ENCODE results near the gene GFRAL.
"Not testable (repeated sequence)": the region's sequence is repeated elsewhere in the genome, so short reads cannot be mapped to it uniquely, and the experiment has no call there.

GFRAL gene

GRCh38 chr6:55327169-55327568 lies at the start of gene GFRAL:
Gene GFRAL, plus strand, starts transcription at chr6:55327469. Its CDS starts 86 bp downstream, at chr6:55327555.
- no peak for DNase-seq

GRCh38 chr6:55277646-55278045 lies 49.6 kb upstream of the GFRAL start:
- no peak for DNase-seq

GRCh38 chr6:55281215-55281614 lies 46.1 kb upstream of the GFRAL start:
- DNase-seq: no peak

GRCh38 chr6:55282115-55282514 lies 45.2 kb upstream of the GFRAL start:
- DNase-seq: no peak

GRCh38 chr6:55286824-55287223 lies 40.4 kb upstream of the GFRAL start:
- DNase-seq: no peak

- DNase-seq: no peak
Observed at GRCh38 chr6:55290736-55291135, 36.5 kb upstream of the GFRAL start.

- DNase-seq: no peak
Observed at GRCh38 chr6:55293116-55293515, 34.2 kb upstream of the GFRAL start.

- not testable (repeated sequence) for DNase-seq
Observed at GRCh38 chr6:55297214-55297613, 30.1 kb upstream of the GFRAL start.

GRCh38 chr6:55299286-55299985 lies 27.8 kb upstream of the GFRAL start:
- no peak for DNase-seq

GRCh38 chr6:55304747-55305146 lies 22.5 kb upstream of the GFRAL start:
- no peak for DNase-seq

- DNase-seq: no peak
Observed at GRCh38 chr6:55319961-55320695, 7.1 kb upstream of the GFRAL start.

GRCh38 chr6:55320696-55321086 lies 6.6 kb upstream of the GFRAL start:
- no peak for DNase-seq

GRCh38 chr6:55377150-55377549 lies 49.9 kb downstream of the GFRAL start:
- no peak for DNase-seq

GRCh38 chr6:55379471-55379870 lies 52.2 kb downstream of the GFRAL start:
- no peak for DNase-seq

GRCh38 chr6:55379895-55380294 lies 52.6 kb downstream of the GFRAL start:
- DNase-seq: no peak

GRCh38 chr6:55388211-55388610 lies 60.9 kb downstream of the GFRAL start:
- no peak for DNase-seq

GRCh38 chr6:55395871-55396270 lies 68.6 kb downstream of the GFRAL start:
- DNase-seq: no peak

GRCh38 chr6:55397986-55398385 lies 70.7 kb downstream of the GFRAL start:
- DNase-seq: no peak

GRCh38 chr6:55399351-55399750 lies 72.1 kb downstream of the GFRAL start:
- DNase-seq: no peak

GRCh38 chr6:55405474-55406235 lies 78.4 kb downstream of the GFRAL start:
- DNase-seq: no peak

GRCh38 chr6:55410674-55411073 lies 83.4 kb downstream of the GFRAL start:
- DNase-seq: no peak

GRCh38 chr6:55423933-55424332 lies 96.7 kb downstream of the GFRAL start:
- no peak for DNase-seq

- no peak for DNase-seq
Observed at GRCh38 chr6:55433446-55434130, 106.3 kb downstream of the GFRAL start.

Measured in CD4-positive, alpha-beta T cell treated with Interleukin-15 for 1 hour (primary cell).